ENCODE results near the gene PIK3R5. TPM values are rescaled to one million over a fixed set of nuclear protein-coding genes. Genes with fewer than 3 reads are reported as not detected.

PIK3R5 gene
- total and polyA plus RNA-seq, 2 donors (not counting 1 experiment from before 2014, with no cell fraction given), result 63.1 to 70.0 TPM

DNA sequence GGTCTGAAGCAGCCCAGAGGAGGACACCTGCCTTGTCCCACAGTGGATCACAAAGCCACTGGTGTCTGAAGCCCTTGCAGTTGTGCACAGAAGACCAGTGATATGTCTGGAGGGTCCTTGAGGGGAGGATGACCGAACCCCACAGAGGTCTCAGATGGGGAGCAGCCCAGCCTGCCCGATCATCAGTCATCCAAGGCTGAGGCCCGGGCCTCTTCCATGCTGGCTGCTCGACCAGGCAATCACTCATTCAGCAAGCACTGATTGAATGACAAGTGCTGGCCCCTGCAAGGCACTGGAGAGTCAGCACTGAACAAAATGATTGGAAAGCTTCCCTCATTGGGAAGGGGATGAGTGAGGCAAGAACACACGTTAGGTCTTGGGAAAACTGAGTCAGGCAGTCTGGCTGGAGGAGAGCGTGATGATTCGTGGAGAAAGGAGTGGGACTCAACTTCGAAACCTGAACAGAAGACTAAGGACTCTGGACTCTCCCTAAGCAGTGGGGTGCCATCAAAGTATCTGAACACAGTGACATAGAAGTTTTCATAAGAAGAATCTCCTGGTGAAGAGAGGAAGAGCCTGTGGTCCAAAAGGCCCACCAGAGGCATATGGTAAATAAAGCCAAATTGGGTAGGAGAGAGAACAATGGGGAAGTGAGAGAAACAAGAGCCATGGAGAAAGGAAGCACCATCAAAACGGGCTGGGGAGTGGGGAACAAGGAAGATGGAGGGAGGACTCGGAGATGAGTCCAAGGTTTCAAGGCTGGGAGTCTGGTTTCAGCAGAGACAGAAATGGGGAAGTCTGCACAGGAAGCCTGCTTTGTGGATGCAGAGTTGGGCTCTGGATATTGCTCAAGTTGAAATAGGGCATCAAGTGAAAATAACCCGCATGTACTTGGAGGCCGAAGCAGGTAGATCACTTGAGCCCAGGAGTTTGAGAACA, 10.2 kb downstream of the PIK3R5 start:
- CTCF ChIA-PET, result interaction anchor here (2.1 to 3.3 kb wide), 4 partner anchors 10 to 60 kb away, joined by 7 to 23 read pairs (median 16); partner anchors contain the start of gene PIK3R5
- intact Hi-C loops (cut with micrococcal nuclease), result loop anchor here (2.0 kb wide), 1 partner anchor 14 kb away; no protein-coding TSS in a partner anchor
- H3K27ac Mint-ChIP-seq, result peak overlapping the region; percentile 97

More for the DNA sequence above, 10.2 kb downstream of the PIK3R5 start:
- ATAC-seq (ENCODE audit: low read depth) (no peak), DNase-seq (peak; percentile 50)
- peaks cover 3% of the 10 kb centered on the region for H3K9me3 Mint-ChIP-seq (ENCODE audit: insufficient read depth)
- Histone ChIP-seq H3K4me1 (ENCODE audit: control insufficient read depth in 2 of 2, insufficient read depth in 2 of 2, low read length in 2 of 2) (peaks cover 53 to 77% of the 10 kb centered on the region in 2 donors), H2AFZ (ENCODE audit: insufficient read depth, low read depth, low read length, poor library complexity, severe bottlenecking) (peak overlapping the region; percentile 8), H3K4me3 (ENCODE audit: control extremely low read depth in 1 of 5, extremely low read depth in 1 of 5, insufficient read depth in 1 of 5, low read depth in 2 of 5, low read length in 4 of 5) (peak overlapping the region in 1 of 5 experiments; percentile 31), H3K27ac (ENCODE audit: low read length in 2 of 2) (peak overlapping the region; percentile 76 to 84), H3K4me2 (replicated peaks; ENCODE audit: low read depth, low read length, poor library complexity, severe bottlenecking) (peak overlapping the region; percentile 66), H3K36me3 (replicated peaks in 1 of 2; ENCODE audit: control extremely low read depth in 1 of 2, control insufficient read depth in 1 of 2, extremely low read depth in 1 of 2, insufficient read depth in 2 of 2, low read length in 1 of 2) (peaks cover 0 to 22% of the 10 kb centered on the region in 2 experiments), H3K9ac (ENCODE audit: low read length) (peak overlapping the region; percentile 19), H3K27me3 (replicated peaks in 1 of 4; ENCODE audit: control extremely low read depth in 1 of 4, control insufficient read depth in 3 of 4, insufficient read depth in 4 of 4, low read length in 3 of 4) (no peaks in the 10 kb centered on the region), H3K9me3 (ENCODE audit: control extremely low read depth in 1 of 3, control insufficient read depth in 2 of 3, insufficient read depth in 1 of 3, low read length in 2 of 3) (peaks cover 0 to 3% (median 0%) of the 10 kb centered on the region in 3 donors), H3K79me2 (ENCODE audit: control insufficient read depth, insufficient read depth, low read length) (peaks cover 100% of the 10 kb centered on the region), H4K20me1 (ENCODE audit: control insufficient read depth, insufficient read depth, low read length, poor library complexity, severe bottlenecking) (peaks cover 15% of the 10 kb centered on the region)
- POLR2A ChIA-PET, result interaction anchor here (0.6 to 2.5 kb wide), 3 partner anchors 8 to 12 kb away, joined by 3 to 22 read pairs (median 6); partner anchors contain the start of gene PIK3R5
- WGBS (ENCODE audit: insufficient coverage), result 67% methylated on average over 12 of the region's 12 CpGs
- peaks cover 92% of the 10 kb centered on the region for H3K4me1 Mint-ChIP-seq
- TF ChIP-seq, protein P1, sequence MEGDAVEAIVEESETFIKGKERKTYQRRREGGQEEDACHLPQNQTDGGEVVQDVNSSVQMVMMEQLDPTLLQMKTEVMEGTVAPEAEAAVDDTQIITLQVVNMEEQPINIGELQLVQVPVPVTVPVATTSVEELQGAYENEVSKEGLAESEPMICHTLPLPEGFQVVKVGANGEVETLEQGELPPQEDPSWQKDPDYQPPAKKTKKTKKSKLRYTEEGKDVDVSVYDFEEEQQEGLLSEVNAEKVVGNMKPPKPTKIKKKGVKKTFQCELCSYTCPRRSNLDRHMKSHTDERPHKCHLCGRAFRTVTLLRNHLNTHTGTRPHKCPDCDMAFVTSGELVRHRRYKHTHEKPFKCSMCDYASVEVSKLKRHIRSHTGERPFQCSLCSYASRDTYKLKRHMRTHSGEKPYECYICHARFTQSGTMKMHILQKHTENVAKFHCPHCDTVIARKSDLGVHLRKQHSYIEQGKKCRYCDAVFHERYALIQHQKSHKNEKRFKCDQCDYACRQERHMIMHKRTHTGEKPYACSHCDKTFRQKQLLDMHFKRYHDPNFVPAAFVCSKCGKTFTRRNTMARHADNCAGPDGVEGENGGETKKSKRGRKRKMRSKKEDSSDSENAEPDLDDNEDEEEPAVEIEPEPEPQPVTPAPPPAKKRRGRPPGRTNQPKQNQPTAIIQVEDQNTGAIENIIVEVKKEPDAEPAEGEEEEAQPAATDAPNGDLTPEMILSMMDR (IDR thresholded peaks at IDR 0.05), result no peak
- TF ChIP-seq EZH2 (IDR thresholded peaks at IDR 0.05; ENCODE audit: borderline replicate concordance, insufficient read depth, low read depth, low read length, poor library complexity, severe bottlenecking), result no peak
- H3K4me3 Mint-ChIP-seq, result peak overlapping the region; percentile 70
- no peaks in the 10 kb centered on the region for H3K27me3 Mint-ChIP-seq

Measured in B cell (primary cell).